Thoracic aorta (tissue), 2 donors: ENCODE measurements around the gene CCNH. TPM values are rescaled to one million over a fixed set of nuclear protein-coding genes. Genes with fewer than 3 reads are reported as not detected.

Source experiments
- ATAC-seq: fragments of 150-250 bp; one replicate; pipeline ENCODE4 v1.8.0; 2017; ENCODE audit warnings: low read depth; ENCODE audit not compliant: insufficient number of reproducible peaks, low FRiP score
- DNase-seq: peaks from one replicate; pipeline ENCODE4 v3.0.0-alpha.2; 2020; ENCODE audit warnings: low spot score
- H3K27ac ChIP-seq, 2 donors: fragments of 200-600 bp; sonication (generic); 1 replicate in 1 of 2; 2 replicates in 1 of 2; pipeline ENCODE4 v1.5.1; 2016; ENCODE audit warnings: mild to moderate bottlenecking in 2 of 2, moderate library complexity in 2 of 2
- H3K27me3 ChIP-seq: fragments of 200-600 bp; sonication (generic); replicated peaks from 2 replicates; pipeline ENCODE4 v1.6.0; 2016; ENCODE audit warnings: mild to moderate bottlenecking; ENCODE audit not compliant: insufficient read depth
- H3K36me3 ChIP-seq: fragments of 200-600 bp; sonication (generic); one replicate; pipeline ENCODE4 v1.5.1; 2016
- H3K4me1 ChIP-seq, 2 donors: fragments of 200-600 bp; sonication (generic); 1 replicate in 1 of 2; 2 replicates in 1 of 2; pipeline versions ENCODE4 v1.5.1 to v1.6.0; 2016; ENCODE audit warnings: low read depth in 2 of 2, mild to moderate bottlenecking in 1 of 2; ENCODE audit not compliant: control insufficient read depth in 1 of 2
- H3K4me3 ChIP-seq: fragments of 200-600 bp; sonication (generic); 2 replicates; pipeline ENCODE4 v1.5.1; 2016; ENCODE audit warnings: mild to moderate bottlenecking
- H3K9me3 ChIP-seq: fragments of 200-600 bp; sonication (generic); 2 replicates; pipeline ENCODE4 v1.5.1; 2016
- total RNA-seq, 2 donors: library from RNA; depleted of rRNA; stranded (reverse); fragments of >200 nt; gene quantifications; one replicate each; pipeline versions ENCODE4 v1.1.0 to v1.2.3, GENCODE V29; 2016
- TF ChIP-seq, protein P1 (sequence below): fragments of 200-600 bp; sonication (generic); IDR thresholded peaks from one replicate; pipeline ENCODE4 v1.5.1; 2019; ENCODE audit warnings: antibody characterized with exemption

Gene CCNH
- total RNA-seq, 2 donors from 2014 or later, result 172 to 203 TPM

DNA sequence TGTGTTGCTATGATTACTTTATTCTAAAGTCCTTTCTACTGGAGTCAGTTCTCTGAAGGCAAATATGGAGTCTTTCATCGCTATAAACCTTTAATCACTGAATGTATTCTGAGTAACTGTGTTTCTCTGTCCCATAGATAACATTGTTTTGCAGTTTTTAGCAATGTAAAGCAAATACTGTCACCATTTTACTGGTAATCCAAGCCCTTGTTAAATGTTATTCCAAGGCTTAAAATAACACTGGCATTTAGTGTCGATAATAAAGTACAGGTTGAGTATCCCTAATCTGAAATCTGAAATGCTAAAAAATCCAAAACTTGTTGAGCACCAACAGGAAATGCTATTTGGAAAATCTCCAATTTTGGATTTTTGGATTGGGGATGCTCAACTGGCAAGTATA, 24.6 kb downstream of the CCNH start:
- Histone ChIP-seq H3K4me1 (peaks cover 9 to 39% of the 10 kb centered on the region in 2 donors), H3K27me3 (no peaks in the 10 kb centered on the region), H3K27ac (no peak overlapping the region), H3K9me3 (no peaks in the 10 kb centered on the region), H3K4me3 (no peak overlapping the region), H3K36me3 (peaks cover 11% of the 10 kb centered on the region)
- DNase-seq, result no peak
- ATAC-seq, result no peak
- TF ChIP-seq, protein P1, sequence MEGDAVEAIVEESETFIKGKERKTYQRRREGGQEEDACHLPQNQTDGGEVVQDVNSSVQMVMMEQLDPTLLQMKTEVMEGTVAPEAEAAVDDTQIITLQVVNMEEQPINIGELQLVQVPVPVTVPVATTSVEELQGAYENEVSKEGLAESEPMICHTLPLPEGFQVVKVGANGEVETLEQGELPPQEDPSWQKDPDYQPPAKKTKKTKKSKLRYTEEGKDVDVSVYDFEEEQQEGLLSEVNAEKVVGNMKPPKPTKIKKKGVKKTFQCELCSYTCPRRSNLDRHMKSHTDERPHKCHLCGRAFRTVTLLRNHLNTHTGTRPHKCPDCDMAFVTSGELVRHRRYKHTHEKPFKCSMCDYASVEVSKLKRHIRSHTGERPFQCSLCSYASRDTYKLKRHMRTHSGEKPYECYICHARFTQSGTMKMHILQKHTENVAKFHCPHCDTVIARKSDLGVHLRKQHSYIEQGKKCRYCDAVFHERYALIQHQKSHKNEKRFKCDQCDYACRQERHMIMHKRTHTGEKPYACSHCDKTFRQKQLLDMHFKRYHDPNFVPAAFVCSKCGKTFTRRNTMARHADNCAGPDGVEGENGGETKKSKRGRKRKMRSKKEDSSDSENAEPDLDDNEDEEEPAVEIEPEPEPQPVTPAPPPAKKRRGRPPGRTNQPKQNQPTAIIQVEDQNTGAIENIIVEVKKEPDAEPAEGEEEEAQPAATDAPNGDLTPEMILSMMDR, result no peak

DNA sequence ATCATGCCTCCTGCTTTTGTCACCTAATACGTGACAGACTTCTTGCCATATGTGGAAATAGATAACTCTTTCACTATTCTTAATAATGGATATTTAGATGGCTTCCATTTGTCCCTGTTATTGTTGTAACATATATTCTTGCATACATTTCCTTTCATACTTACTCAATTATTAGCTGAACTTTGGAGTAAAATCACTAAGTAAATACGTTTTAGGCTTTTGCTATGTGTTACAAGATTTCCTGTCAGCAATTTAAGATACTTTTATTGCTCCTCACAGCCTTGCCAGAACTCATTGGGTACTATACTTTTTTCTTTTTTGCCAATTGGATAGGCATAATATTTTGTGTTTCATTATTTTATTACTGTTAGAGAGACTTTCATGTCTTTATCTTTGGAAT, 26.9 kb downstream of the CCNH start:
- H3K9me3 ChIP-seq, result no peaks in the 10 kb centered on the region
- H3K27me3 ChIP-seq, result no peaks in the 10 kb centered on the region
- H3K27ac ChIP-seq, result no peak overlapping the region
- peaks cover 0 to 28% of the 10 kb centered on the region in 2 donors for H3K4me1 ChIP-seq
- TF ChIP-seq, protein P1, result no peak
- H3K36me3 ChIP-seq, result no peaks in the 10 kb centered on the region
- H3K4me3 ChIP-seq, result no peak overlapping the region
- ATAC-seq (no peak), DNase-seq (no peak)

DNA sequence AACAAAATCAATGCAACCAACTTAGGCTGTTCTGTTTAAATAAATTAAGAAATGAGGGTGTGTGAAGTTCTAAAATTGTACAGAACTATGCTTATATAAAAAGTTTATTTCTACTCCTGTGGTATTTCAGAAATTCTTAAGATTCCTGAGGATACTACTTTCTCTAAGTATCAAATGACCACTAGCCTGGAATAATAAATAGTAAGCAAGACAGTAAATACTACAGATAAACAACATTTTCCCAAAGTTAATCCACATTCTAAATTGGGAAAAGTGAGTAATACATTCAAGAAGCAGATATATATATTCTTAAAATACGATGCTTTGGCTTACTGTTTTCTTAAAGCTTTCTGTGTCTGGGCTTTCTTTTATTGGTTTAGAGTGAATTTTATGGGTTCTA, 29.5 kb downstream of the CCNH start:
- Histone ChIP-seq H3K4me1 (peaks cover 0 to 11% of the 10 kb centered on the region in 2 donors), H3K9me3 (no peaks in the 10 kb centered on the region), H3K4me3 (no peak overlapping the region), H3K27ac (no peak overlapping the region), H3K36me3 (no peaks in the 10 kb centered on the region), H3K27me3 (no peaks in the 10 kb centered on the region)
- no peak for ATAC-seq
- TF ChIP-seq, protein P1, result no peak
- no peak for DNase-seq

DNA sequence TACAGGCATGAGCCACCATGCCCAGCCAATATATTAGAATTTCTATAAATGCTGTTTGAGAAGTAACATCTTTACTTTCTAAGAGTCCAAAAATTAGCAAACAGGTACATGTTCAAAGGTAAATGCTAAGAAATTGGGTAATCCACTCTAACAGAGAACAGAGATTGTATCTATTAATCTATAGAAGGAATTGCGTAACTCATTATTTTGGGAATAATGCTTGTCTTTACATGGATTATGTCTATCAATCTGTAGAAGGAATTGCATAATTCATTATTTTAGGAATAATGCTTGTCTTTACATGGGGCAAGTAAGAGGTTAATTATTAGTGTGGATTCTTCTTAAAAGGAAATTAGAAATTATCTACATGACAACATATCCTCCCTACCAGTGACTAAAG, 30.5 kb downstream of the CCNH start:
- TF ChIP-seq, protein P1, result no peak
- Histone ChIP-seq H3K36me3 (no peaks in the 10 kb centered on the region), H3K4me3 (no peak overlapping the region), H3K27ac (no peak overlapping the region), H3K9me3 (no peaks in the 10 kb centered on the region), H3K4me1 (peaks cover 0 to 7% of the 10 kb centered on the region in 2 donors), H3K27me3 (no peaks in the 10 kb centered on the region)
- ATAC-seq (no peak), DNase-seq (no peak)

DNA sequence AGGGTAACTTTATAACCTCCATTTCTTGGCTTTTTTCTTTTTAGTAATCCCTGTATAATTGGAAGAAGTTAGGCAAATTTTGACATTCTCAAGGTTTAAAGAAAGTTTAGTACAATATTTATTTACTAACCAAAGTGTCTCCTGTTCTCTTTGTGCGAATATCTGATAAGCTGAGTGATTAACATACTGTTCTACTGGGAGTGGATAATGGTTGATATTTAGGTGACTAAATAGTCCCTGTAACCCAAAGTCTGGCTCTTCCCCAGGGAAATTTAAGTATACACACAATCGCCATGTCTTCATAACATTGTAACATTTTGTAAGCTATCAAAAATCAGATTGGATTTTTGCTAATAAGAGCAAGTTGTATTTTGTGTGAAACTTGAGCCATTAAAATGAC, 40.0 kb downstream of the CCNH start:
- no peaks in the 10 kb centered on the region for H3K27me3 ChIP-seq
- ATAC-seq (no peak), DNase-seq (no peak)
- no peaks in the 10 kb centered on the region for H3K9me3 ChIP-seq
- H3K36me3 ChIP-seq, result peaks cover 14% of the 10 kb centered on the region
- TF ChIP-seq, protein P1, result no peak
- no peak overlapping the region for H3K27ac ChIP-seq
- H3K4me3 ChIP-seq, result no peak overlapping the region
- H3K4me1 ChIP-seq, result peaks cover 0 to 28% of the 10 kb centered on the region in 2 donors
